Upper lobe of left lung (tissue), 6 donors: ENCODE results near the gene CHIC2. TPM values are rescaled to one million over a fixed set of nuclear protein-coding genes. Genes with fewer than 3 reads are reported as not detected.
A peak's percentile ranks its signal among the peaks of the same experiment; 100 is the strongest.

ENCODE experiments used
- ATAC-seq, 2 donors: fragments of 200-7000 bp; cut with Tn5 transposase; one replicate each; pipeline ENCODE4 v1.9.1; 2022; ENCODE audit warnings: mild to moderate bottlenecking in 2 of 2, moderate library complexity in 2 of 2; ENCODE audit not compliant: low FRiP score in 2 of 2
- DNase-seq, 2 donors: peaks; one replicate each; pipeline ENCODE4 v3.0.0-alpha.2; 2019 to 2020
- H3K27ac ChIP-seq, 4 donors: fragments of 200-600 bp; sonication (generic); one replicate each; pipeline ENCODE4 v1.5.1; 2016 to 2019
- H3K27me3 ChIP-seq, 4 donors: fragments of 200-600 bp; sonication (generic); one replicate each; pipeline ENCODE4 v1.5.1; 2017 to 2019
- H3K36me3 ChIP-seq, 4 donors: fragments of 200-600 bp; sonication (generic); one replicate each; pipeline ENCODE4 v1.5.1; 2016 to 2019
- H3K4me1 ChIP-seq, 4 donors: fragments of 200-600 bp; sonication (generic); one replicate each; pipeline ENCODE4 v1.5.1; 2018 to 2019
- H3K4me3 ChIP-seq, 4 donors: fragments of 200-600 bp; sonication (generic); one replicate each; pipeline ENCODE4 v1.5.1; 2017 to 2019; ENCODE audit warnings: mild to moderate bottlenecking in 2 of 4, moderate library complexity in 1 of 4
- H3K9me3 ChIP-seq, 4 donors: fragments of 200-600 bp; sonication (generic); one replicate each; pipeline ENCODE4 v1.5.1; 2018 to 2019
- EP300 ChIP-seq, 4 donors: sonication (generic); formaldehyde crosslinking; IDR thresholded peaks; one replicate each; pipeline ENCODE4 v1.5.1; 2017; ENCODE audit warnings: antibody characterized with exemption in 4 of 4, control low read depth in 2 of 4
- POLR2A ChIP-seq, 4 donors: fragments of 450-650 bp; IDR thresholded peaks; one replicate each; pipeline ENCODE4 v1.5.1; 2016 to 2017; ENCODE audit warnings: antibody characterized with exemption in 4 of 4, mild to moderate bottlenecking in 2 of 4
- POLR2AphosphoS5 ChIP-seq, 2 donors: sonication (generic); formaldehyde crosslinking; IDR thresholded peaks; one replicate each; pipeline ENCODE4 v1.5.1; 2017; ENCODE audit warnings: antibody characterized with exemption in 2 of 2
- WGBS, 2 donors: methylation state at CpG; one replicate each; pipeline ENCODE4 v1.1.5; 2017 to 2018; 5-methylcytosine and 5-hydroxymethylcytosine counted together
- total RNA-seq, 6 donors: library from RNA; depleted of rRNA in 4 of 6; stranded (reverse); fragments of >200 nt in 4 of 6; gene quantifications; one replicate each; pipeline versions ENCODE4 v1.1.0 to v1.2.1, GENCODE V29; 2016 to 2021
- TF ChIP-seq, protein P1 (sequence below), 6 experiments: fragments of 450-650 bp in 4 of 6; fragments of 200-600 bp in 2 of 6; sonication (generic) in 2 of 6; IDR thresholded peaks; one replicate each; pipeline ENCODE4 v1.5.1; 2016 to 2019; ENCODE audit warnings: antibody characterized with exemption in 6 of 6
- donor health status: DM: no; HTN: no; CAD: no; lungs with moderate emphysema.
- donor health status: DM: no; HTN: yes; CAD: no; lungs with severe emphysema.

Gene CHIC2
- total RNA-seq, 6 donors from 2014 or later = 22.5 to 93.2 (median 37.6) TPM

DNA sequence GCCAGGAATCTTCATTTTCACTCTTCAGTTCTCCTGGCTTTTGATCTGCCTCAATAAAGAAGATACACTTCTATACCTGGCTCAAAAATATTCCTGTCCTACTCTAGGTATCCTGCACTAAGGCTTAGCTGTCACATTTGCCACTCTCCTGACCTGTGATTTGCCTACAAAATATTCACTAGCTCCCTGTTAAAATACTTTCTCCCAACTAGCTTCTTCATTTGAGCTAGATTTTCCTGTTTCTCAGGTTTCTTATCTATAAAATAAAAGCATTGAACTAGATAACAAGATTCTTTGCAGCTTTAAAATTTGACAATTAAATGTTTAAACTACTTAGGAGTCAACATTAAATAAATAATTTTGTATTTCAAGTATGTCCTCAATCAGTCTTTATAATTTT lies 53.2 kb downstream of the CHIC2 start:
- H3K27me3 ChIP-seq = no peaks in the 10 kb centered on the region
- H3K27ac ChIP-seq = no peak overlapping the region
- peaks cover 0 to 5% (median 0%) of the 10 kb centered on the region in 4 donors for H3K4me1 ChIP-seq
- DNase-seq = no peak
- H3K9me3 ChIP-seq = no peaks in the 10 kb centered on the region
- no peak for ATAC-seq
- no peak overlapping the region for H3K4me3 ChIP-seq
- TF ChIP-seq EP300 (IDR thresholded peaks at IDR 0.05) (no peak), POLR2A (IDR thresholded peaks at IDR 0.05) (no peak), POLR2AphosphoS5 (IDR thresholded peaks at IDR 0.05) (no peak)
- TF ChIP-seq, protein P1, sequence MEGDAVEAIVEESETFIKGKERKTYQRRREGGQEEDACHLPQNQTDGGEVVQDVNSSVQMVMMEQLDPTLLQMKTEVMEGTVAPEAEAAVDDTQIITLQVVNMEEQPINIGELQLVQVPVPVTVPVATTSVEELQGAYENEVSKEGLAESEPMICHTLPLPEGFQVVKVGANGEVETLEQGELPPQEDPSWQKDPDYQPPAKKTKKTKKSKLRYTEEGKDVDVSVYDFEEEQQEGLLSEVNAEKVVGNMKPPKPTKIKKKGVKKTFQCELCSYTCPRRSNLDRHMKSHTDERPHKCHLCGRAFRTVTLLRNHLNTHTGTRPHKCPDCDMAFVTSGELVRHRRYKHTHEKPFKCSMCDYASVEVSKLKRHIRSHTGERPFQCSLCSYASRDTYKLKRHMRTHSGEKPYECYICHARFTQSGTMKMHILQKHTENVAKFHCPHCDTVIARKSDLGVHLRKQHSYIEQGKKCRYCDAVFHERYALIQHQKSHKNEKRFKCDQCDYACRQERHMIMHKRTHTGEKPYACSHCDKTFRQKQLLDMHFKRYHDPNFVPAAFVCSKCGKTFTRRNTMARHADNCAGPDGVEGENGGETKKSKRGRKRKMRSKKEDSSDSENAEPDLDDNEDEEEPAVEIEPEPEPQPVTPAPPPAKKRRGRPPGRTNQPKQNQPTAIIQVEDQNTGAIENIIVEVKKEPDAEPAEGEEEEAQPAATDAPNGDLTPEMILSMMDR (IDR thresholded peaks at IDR 0.05) = no peak
- H3K36me3 ChIP-seq = peaks cover 0 to 20% (median 0%) of the 10 kb centered on the region in 4 donors

DNA sequence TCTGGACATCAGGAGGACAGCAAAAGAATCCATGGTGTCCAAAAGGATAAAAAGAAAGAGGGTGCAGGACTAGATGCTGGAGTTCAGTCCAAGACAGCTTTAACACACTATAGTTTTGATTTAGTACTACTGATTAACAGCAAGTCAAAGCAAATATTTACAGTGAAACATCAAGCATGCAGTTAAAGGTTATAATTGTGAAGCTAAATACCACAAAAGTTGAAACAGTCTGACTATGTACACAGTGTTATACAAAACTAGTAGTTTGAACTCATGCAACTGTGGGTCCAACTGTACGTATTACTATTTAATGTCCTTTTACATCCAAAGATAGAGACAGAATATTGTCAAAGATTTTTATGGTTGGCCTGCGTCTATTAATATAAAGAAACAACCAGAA lies 57.6 kb downstream of the CHIC2 start:
- DNase-seq = no peak
- no peaks in the 10 kb centered on the region for H3K27me3 ChIP-seq
- no peak overlapping the region for H3K27ac ChIP-seq
- TF ChIP-seq POLR2A (IDR thresholded peaks at IDR 0.05) = no peak
- TF ChIP-seq POLR2AphosphoS5 (IDR thresholded peaks at IDR 0.05) = no peak
- TF ChIP-seq, protein P1 (IDR thresholded peaks at IDR 0.05) = no peak
- TF ChIP-seq EP300 (IDR thresholded peaks at IDR 0.05) = no peak
- H3K9me3 ChIP-seq = no peaks in the 10 kb centered on the region
- H3K4me3 ChIP-seq = no peak overlapping the region
- WGBS, 2 donors = 89 to 90% methylated on average over 2 of the region's 2 CpGs
- peaks cover 0 to 12% (median 0%) of the 10 kb centered on the region in 4 donors for H3K36me3 ChIP-seq
- peaks cover 10 to 20% (median 12%) of the 10 kb centered on the region in 4 donors for H3K4me1 ChIP-seq
- no peak for ATAC-seq

DNA sequence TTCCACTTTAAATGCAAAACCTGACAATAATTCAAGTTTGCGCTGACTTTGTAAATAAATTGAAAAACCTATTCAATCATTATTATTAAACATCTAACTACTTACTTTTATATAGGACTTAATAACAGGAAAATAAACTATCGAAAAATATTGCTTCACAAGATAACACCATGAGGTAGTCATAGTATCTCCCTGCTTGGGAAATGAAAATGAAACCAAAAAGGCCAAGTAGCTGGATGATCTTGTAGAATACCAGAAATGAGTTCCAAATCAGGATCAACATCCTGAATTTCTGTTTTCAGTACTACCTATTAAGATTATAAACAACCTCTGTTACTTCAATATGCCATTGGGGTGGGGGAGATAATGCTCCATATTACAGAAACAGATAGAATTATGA lies 58.9 kb downstream of the CHIC2 start:
- Histone ChIP-seq H3K36me3 (peaks cover 0 to 12% (median 0%) of the 10 kb centered on the region in 4 donors), H3K9me3 (no peaks in the 10 kb centered on the region), H3K4me1 (peaks cover 10 to 20% (median 12%) of the 10 kb centered on the region in 4 donors), H3K27me3 (no peaks in the 10 kb centered on the region), H3K27ac (peak overlapping the region in 2 of 4 donors; percentile 34 to 40), H3K4me3 (no peak overlapping the region)
- no peak for DNase-seq
- TF ChIP-seq POLR2AphosphoS5 (IDR thresholded peaks at IDR 0.05) (no peak), POLR2A (IDR thresholded peaks at IDR 0.05) (no peak), EP300 (IDR thresholded peaks at IDR 0.05) (no peak)
- TF ChIP-seq, protein P1 (IDR thresholded peaks at IDR 0.05) = no peak
- 42 to 49% methylated on average over 2 of the region's 2 CpGs for WGBS, 2 donors
- ATAC-seq = peak in 1 of 2 donors; percentile 61

DNA sequence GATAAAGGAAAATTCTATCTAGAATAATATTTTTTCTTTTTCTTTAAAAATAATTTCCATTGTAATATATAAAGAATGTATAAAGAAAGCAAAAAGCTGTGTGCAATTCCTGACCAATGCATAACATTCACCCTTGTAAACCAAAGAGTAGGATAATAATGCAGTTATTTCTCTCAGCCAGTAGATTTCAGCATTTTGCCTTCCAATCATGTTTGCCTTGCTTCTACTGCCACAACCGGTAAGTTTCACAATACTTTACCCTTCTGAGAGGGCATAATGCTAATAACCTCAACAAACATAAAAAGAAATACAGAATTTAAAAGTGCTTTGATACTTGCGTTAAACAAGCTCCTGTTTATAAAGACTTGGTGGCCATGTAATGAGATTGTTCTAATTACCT lies 59.9 kb downstream of the CHIC2 start:
- no peak for TF ChIP-seq POLR2AphosphoS5 (IDR thresholded peaks at IDR 0.05)
- TF ChIP-seq, protein P1 (IDR thresholded peaks at IDR 0.05) = no peak
- no peak for TF ChIP-seq EP300 (IDR thresholded peaks at IDR 0.05)
- TF ChIP-seq POLR2A (IDR thresholded peaks at IDR 0.05) = no peak
- H3K9me3 ChIP-seq = no peaks in the 10 kb centered on the region
- peaks cover 10 to 20% (median 12%) of the 10 kb centered on the region in 4 donors for H3K4me1 ChIP-seq

DNA sequence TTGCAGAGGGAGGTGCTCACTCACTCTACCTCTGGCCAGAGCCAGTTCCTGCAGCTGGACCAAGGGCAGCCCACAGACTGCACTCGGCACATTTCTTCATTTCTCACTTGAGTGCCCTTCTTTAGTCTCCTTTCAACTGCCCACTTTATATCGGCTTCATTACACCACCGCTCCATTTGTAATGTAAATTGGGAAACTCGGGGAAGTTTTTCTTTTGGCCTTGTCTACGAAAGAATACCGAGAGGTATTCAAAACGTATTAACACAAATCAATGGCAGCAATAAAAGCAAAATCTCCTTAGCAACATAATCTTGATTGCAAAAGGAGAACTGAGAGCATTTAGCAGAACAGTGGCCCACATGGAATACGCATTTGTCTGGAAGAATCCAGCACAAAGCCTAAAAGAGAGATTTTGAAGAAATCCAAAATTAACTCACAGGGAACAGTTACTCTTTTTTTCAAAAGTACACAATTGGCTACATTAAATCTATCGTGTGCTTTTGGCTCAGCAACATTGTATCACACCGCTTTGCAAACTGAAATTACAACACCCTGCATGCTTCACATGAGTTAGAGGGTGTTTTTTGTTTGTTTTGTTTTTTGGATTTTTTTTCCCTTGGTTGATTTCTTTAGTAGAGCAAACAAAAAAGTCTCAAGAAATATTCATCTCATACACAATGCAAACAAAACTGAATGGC lies 62.6 kb downstream of the CHIC2 start:
- no peak for ATAC-seq
- H3K4me1 ChIP-seq = peaks cover 10 to 19% (median 12%) of the 10 kb centered on the region in 4 donors
- peaks cover 0 to 10% (median 0%) of the 10 kb centered on the region in 4 donors for H3K36me3 ChIP-seq
- H3K4me3 ChIP-seq = no peak overlapping the region
- H3K27me3 ChIP-seq = no peaks in the 10 kb centered on the region
- no peak overlapping the region for H3K27ac ChIP-seq
- H3K9me3 ChIP-seq = no peaks in the 10 kb centered on the region
- 79 to 83% methylated on average over 10 of the region's 10 CpGs for WGBS, 2 donors
- TF ChIP-seq, protein P1 (IDR thresholded peaks at IDR 0.05) = no peak
- no peak for DNase-seq

More for the DNA sequence above, 59.9 kb downstream of the CHIC2 start:
- ATAC-seq = no peak
- peaks cover 0 to 8% (median 0%) of the 10 kb centered on the region in 4 donors for H3K36me3 ChIP-seq
- H3K27ac ChIP-seq = no peak overlapping the region
- DNase-seq = no peak
- 46 to 71% methylated on average over 2 of the region's 2 CpGs for WGBS, 2 donors
- H3K4me3 ChIP-seq = no peak overlapping the region
- no peaks in the 10 kb centered on the region for H3K27me3 ChIP-seq
